Thymus (tissue), 11 donors: ENCODE data around the gene APP. TPM values are rescaled to one million over a fixed set of nuclear protein-coding genes. Genes with fewer than 3 reads are reported as not detected.

Experiments used
- DNase-seq, 9 donors: peaks; one replicate each; pipeline ENCODE4 v3.0.0-alpha.2; 2013; ENCODE audit warnings: low spot score in 9 of 9, low read depth in 6 of 9, missing footprints in 1 of 9
- H3K27ac ChIP-seq, 2 donors: one replicate each; pipeline ENCODE4 v1.5.1; 2013; ENCODE audit warnings: control low read depth in 1 of 2, low read depth in 1 of 2, low read length in 1 of 2, mild to moderate bottlenecking in 1 of 2, moderate library complexity in 1 of 2
- H3K27me3 ChIP-seq, 2 donors: one replicate each; pipeline ENCODE4 v1.5.1; 2013; ENCODE audit warnings: low read length in 1 of 2; ENCODE audit not compliant: control insufficient read depth in 2 of 2, insufficient read depth in 1 of 2
- H3K36me3 ChIP-seq, 2 donors: one replicate each; pipeline ENCODE4 v1.5.1; 2013; ENCODE audit warnings: low read length in 1 of 2, mild to moderate bottlenecking in 1 of 2, moderate library complexity in 1 of 2; ENCODE audit not compliant: control insufficient read depth in 2 of 2, insufficient read depth in 2 of 2
- H3K4me1 ChIP-seq, 2 donors: one replicate each; pipeline ENCODE4 v1.5.1; 2013; ENCODE audit warnings: low read length in 2 of 2; ENCODE audit not compliant: control insufficient read depth in 2 of 2, insufficient read depth in 2 of 2
- H3K4me3 ChIP-seq, 2 donors: one replicate each; pipeline ENCODE4 v1.5.1; 2013; ENCODE audit warnings: low read length in 2 of 2, control low read depth in 1 of 2, mild to moderate bottlenecking in 1 of 2
- H3K9me3 ChIP-seq, 2 donors: one replicate each; pipeline ENCODE4 v1.5.1; 2013; ENCODE audit warnings: low read length in 1 of 2, mild to moderate bottlenecking in 1 of 2; ENCODE audit not compliant: control insufficient read depth in 2 of 2, insufficient read depth in 1 of 2
- WGBS: extraction: QIAGEN DNeasy Blood & Tissue Kit; methylation state at CpG from one replicate; pipeline ENCODE4 v1.1.7; 2013; 5-methylcytosine and 5-hydroxymethylcytosine counted together
- polyA plus RNA-seq: library from polyadenylated mRNA; stranded (reverse); fragments of 200-250 nt; gene quantifications from one replicate; pipeline ENCODE4 v1.2.3, GENCODE V29; 2013
- total RNA-seq: library from RNA; stranded (reverse); fragments of 120-200 nt; gene quantifications from one replicate; pipeline ENCODE4 v1.2.4, GENCODE V29; 2013
- donor health status: healthy.

Gene APP
- total and polyA plus RNA-seq, 2 donors: 110 to 152 TPM

DNA sequence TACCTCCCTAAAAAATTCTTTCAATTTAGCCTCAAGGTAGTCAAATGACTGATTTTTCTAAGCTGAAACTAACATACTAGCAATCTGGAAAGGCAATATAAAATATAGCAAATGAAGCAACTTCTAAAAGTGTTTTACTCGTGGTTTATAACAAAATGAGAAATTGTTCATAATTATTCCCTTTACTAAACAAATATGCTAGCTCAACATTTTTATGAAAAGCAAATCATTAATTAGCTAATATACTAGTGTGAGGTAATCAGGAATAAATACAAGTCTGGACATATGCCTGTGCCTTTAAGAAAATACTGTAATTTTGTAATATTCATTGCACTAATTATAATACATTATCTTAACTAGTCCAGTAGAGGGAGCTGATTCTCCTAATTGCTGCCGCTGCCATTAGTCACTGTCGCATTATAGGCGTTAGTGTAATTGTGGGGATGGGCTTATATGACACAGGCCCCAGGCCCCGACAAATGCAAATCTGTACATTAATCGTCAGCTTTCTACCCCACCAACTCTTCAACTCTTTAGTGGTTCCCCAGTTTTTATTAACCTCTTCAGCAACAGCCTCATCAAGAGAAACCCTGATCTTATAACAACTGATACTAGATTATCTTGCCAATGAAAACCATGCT, 274.9 kb downstream of the APP start:
- peak in 3 of 9 donors; percentile 24 to 56 (median 32) for DNase-seq
- WGBS: 52% methylated on average over 6 of the region's 6 CpGs

DNA sequence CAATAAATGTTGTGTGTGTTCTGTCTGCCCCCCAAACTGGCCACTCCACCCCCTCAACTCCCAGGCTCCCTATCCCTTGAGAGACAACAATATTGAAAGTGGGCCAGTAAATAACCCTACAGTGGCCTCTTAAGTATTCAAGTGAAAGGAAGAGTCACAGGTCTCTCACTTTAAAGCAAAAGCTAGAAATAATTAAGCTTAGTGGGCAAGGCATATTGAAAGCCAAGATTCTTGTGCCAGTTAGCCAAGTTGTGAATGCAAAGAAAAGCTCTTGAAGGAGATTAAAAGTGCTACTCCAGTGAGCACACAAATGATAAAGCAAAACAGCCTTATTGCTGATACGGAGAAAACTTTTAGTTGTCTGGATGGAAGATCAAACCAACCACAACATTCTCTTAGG, 277.4 kb downstream of the APP start:
- H3K27ac ChIP-seq: no peak overlapping the region
- no peak for DNase-seq
- H3K27me3 ChIP-seq: no peaks in the 10 kb centered on the region
- 94% methylated on average over 1 of the region's 1 CpG for WGBS
- no peaks in the 10 kb centered on the region for H3K4me1 ChIP-seq
- H3K4me3 ChIP-seq: no peak overlapping the region
- peaks cover 0 to 15% of the 10 kb centered on the region in 2 donors for H3K36me3 ChIP-seq
- H3K9me3 ChIP-seq: no peaks in the 10 kb centered on the region

More for the DNA sequence above, 274.9 kb downstream of the APP start:
- no peak overlapping the region for H3K4me3 ChIP-seq
- H3K4me1 ChIP-seq: no peaks in the 10 kb centered on the region
- no peak overlapping the region for H3K27ac ChIP-seq
- peaks cover 0 to 10% of the 10 kb centered on the region in 2 donors for H3K36me3 ChIP-seq
- H3K27me3 ChIP-seq: no peaks in the 10 kb centered on the region
- no peaks in the 10 kb centered on the region for H3K9me3 ChIP-seq

DNA sequence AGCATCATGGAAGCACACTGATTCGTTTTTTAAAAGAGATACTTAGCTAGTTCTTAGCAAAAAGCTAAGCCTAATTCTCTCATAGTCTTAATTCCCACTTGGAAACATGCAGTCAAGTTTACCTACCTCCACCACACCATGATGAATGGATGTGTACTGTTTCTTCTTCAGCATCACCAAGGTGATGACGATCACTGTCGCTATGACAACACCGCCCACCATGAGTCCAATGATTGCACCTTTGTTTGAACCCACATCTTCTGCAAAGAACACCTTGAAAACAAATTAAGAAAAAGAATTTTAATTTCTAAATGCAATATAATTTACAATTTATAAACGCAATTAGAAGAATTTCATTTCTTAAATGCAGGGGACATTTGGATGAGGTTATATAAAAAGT, 279.0 kb downstream of the APP start:
- no peaks in the 10 kb centered on the region for H3K4me1 ChIP-seq
- no peaks in the 10 kb centered on the region for H3K27me3 ChIP-seq
- no peak overlapping the region for H3K27ac ChIP-seq
- peaks cover 0 to 15% of the 10 kb centered on the region in 2 donors for H3K36me3 ChIP-seq
- H3K4me3 ChIP-seq: no peak overlapping the region
- WGBS: 98% methylated on average over 5 of the region's 5 CpGs
- DNase-seq: no peak
- H3K9me3 ChIP-seq: no peaks in the 10 kb centered on the region

DNA sequence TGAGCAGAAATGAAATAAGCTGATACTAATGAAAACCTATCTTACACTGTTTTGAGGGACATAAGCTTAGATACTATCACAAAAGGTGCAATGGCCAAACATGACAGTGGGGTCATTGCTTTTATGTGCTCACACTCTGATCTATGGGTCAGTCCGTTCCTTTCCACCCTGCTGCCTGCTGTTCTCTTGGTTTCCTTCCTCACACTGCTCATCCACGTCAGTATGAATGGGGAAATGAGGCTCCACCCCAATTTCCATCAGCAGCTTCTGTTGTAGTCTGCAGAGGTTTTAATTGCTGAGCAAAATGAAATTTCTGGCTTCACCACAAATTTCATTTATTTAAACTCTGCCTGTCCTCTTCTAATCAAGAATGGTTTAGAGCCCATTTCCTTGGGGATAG, 280.6 kb downstream of the APP start:
- no peaks in the 10 kb centered on the region for H3K4me1 ChIP-seq
- WGBS: 97% methylated on average over 2 of the region's 2 CpGs
- no peaks in the 10 kb centered on the region for H3K9me3 ChIP-seq
- no peak for DNase-seq
- H3K27ac ChIP-seq: no peak overlapping the region
- no peak overlapping the region for H3K4me3 ChIP-seq
- peaks cover 0 to 15% of the 10 kb centered on the region in 2 donors for H3K36me3 ChIP-seq
- no peaks in the 10 kb centered on the region for H3K27me3 ChIP-seq

DNA sequence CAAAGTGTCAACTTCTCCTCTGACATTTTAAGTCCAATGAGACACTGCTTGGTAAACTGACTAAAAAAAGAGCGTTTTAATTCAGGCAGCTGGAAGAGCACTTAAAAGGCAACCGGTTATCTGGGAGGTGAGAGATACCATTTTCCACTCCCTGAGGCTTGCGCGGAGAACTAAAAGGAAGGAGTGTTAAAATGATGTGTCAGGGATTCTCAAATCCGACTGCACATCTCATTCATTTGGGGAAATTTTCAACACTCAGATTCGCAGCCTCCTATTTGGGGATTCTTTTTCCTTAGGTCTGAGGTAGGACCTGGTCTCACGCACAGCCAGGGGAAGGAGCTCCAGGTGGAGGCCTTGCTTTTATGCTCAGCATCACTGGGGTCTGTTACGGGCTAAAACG, 281.9 kb downstream of the APP start:
- H3K36me3 ChIP-seq: peaks cover 0 to 12% of the 10 kb centered on the region in 2 donors
- no peaks in the 10 kb centered on the region for H3K4me1 ChIP-seq
- no peak for DNase-seq
- H3K27me3 ChIP-seq: no peaks in the 10 kb centered on the region
- no peak overlapping the region for H3K27ac ChIP-seq
- WGBS: 98% methylated on average over 9 of the region's 9 CpGs
- H3K9me3 ChIP-seq: no peaks in the 10 kb centered on the region
- H3K4me3 ChIP-seq: no peak overlapping the region

DNA sequence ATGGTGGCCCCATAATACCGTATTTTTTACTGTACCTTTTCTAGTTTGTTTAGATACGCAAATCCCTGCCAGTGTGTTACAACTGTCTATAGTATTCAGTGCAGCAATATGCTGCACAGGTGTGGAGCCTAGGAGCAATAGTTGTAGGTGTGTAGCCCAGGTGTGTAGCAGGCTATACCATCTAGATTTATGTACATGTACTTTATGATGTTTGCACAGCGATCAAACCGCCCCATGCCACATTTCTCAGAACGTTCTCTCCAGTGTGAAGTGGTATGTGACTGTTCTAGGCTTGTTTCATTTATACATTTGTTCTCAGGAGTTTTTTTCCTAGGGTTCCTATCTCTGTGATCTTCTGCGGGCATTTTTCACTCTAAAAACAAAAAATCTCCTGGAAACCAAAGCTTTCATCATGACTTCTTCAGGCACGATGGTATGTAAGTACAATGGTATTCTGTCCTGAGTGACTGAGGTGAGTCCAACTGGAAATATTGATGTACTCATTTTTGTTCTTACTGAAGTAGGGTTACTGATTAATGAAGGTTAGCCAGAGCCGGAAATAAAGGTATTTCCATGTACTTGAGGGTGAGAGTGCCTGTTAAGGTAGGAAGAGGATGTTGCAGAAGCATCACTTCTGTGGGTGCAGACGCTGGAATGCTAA, 282.8 kb downstream of the APP start:
- Histone ChIP-seq H3K9me3 (no peaks in the 10 kb centered on the region), H3K4me1 (no peaks in the 10 kb centered on the region), H3K4me3 (no peak overlapping the region), H3K27ac (no peak overlapping the region), H3K36me3 (peaks cover 0 to 12% of the 10 kb centered on the region in 2 donors), H3K27me3 (no peaks in the 10 kb centered on the region)
- DNase-seq: no peak
- WGBS: 94% methylated on average over 9 of the region's 9 CpGs

DNA sequence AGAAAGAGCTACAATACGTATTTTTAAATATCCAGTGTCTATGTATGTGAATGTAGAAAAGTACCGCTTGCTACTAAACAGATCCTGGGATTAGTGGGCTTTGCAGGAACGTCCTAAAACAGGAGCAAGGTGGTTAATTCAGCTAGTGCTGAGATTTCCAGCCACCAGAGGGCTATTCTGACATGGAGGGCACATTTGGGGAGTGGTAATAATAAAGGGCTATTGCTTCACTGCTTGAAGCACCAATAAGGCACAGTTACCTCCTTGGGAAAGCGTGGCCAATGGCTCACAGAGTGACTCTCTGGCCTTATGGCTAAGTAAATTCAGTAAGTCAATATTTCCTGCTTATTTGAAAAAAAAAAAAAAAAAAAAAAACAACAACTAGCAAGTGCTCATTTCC, 283.4 kb downstream of the APP start:
- peaks cover 0 to 12% of the 10 kb centered on the region in 2 donors for H3K36me3 ChIP-seq
- H3K4me1 ChIP-seq: no peaks in the 10 kb centered on the region
- no peak overlapping the region for H3K27ac ChIP-seq
- no peaks in the 10 kb centered on the region for H3K9me3 ChIP-seq
- no peaks in the 10 kb centered on the region for H3K27me3 ChIP-seq
- WGBS: 98% methylated on average over 4 of the region's 4 CpGs
- DNase-seq: no peak
- no peak overlapping the region for H3K4me3 ChIP-seq

DNA sequence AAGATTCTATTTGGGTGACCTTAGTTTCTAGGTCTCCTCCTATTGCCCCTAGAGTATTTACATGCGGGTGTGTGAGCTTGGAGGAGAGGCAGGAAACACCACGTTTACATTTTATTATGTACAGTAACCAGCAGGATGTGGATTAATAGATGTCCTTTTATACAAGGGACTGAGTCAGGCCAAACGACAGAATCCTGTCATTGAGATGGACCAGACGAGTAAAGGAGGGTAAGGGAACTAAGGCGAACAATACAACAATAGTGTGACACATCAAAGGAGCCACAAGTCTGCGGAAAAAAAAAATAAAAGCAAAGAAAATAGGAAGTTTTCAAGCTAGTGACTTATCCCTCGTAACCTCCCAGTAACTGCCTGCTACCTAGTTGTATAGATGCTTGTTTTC, 284.7 kb downstream of the APP start:
- DNase-seq: no peak
- no peaks in the 10 kb centered on the region for H3K4me1 ChIP-seq
- 81% methylated on average over 7 of the region's 7 CpGs for WGBS
- peaks cover 0 to 8% of the 10 kb centered on the region in 2 donors for H3K36me3 ChIP-seq
- no peak overlapping the region for H3K4me3 ChIP-seq
- no peak overlapping the region for H3K27ac ChIP-seq
- H3K27me3 ChIP-seq: peaks cover 0 to 2% of the 10 kb centered on the region in 2 donors
- no peaks in the 10 kb centered on the region for H3K9me3 ChIP-seq

DNA sequence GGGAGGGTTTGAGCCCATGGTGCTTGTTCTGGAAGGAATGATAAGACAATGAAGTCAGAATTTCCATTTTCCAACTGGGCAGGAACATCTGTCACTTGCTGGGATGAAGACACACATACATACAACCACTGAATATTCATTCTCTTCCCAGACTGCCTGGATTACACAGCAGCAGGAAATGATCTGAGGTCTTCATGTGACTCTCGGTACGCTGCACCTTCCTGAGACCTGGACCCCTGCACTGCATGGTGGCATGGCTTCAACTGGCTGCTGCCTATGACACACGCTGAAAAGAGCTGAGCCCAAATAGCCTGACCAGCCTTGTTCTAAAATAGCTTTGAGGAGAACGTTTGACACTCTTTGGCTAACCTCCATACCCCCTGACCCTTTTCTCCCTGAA, 285.2 kb downstream of the APP start:
- H3K4me1 ChIP-seq: no peaks in the 10 kb centered on the region
- peaks cover 0 to 8% of the 10 kb centered on the region in 2 donors for H3K36me3 ChIP-seq
- no peaks in the 10 kb centered on the region for H3K9me3 ChIP-seq
- H3K27me3 ChIP-seq: peaks cover 0 to 2% of the 10 kb centered on the region in 2 donors
- H3K27ac ChIP-seq: no peak overlapping the region
- no peak for DNase-seq
- H3K4me3 ChIP-seq: no peak overlapping the region
- 83% methylated on average over 4 of the region's 4 CpGs for WGBS
